ENCODE results near the gene DGCR6L. TPM values are rescaled to one million over a fixed set of nuclear protein-coding genes. Genes with fewer than 3 reads are reported as not detected.

The DGCR6L gene
- 66.7 TPM for polyA plus RNA-seq (2012; ENCODE audit: insufficient read length, low read depth)

- TF ChIP-seq SIN3A (IDR thresholded peaks at IDR 0.05; ENCODE audit: borderline replicate concordance, insufficient read depth, low read length) (no peak), POLR2AphosphoS5 (IDR thresholded peaks at IDR 0.05; ENCODE audit: low read depth, low read length) (peak; percentile 77), TAF1 (IDR thresholded peaks at IDR 0.05; ENCODE audit: borderline replicate concordance, insufficient read depth, low read length) (peak; percentile 39; the same call in 1 of the 2 replicates), REST (IDR thresholded peaks at IDR 0.05; ENCODE audit: insufficient read depth in 1 of 2, low read depth in 2 of 2, low read length in 2 of 2) (0 out of 4 replicates have a peak, but pooled peaks of 1 of the 2 experiments have one; percentile 29), FOXP2 (optimal IDR thresholded peaks at IDR 0.05; ENCODE audit: borderline replicate concordance, extremely low read depth, extremely low read length, insufficient read depth) (no peak)
Observed at GRCh38 chr22:20319745-20320658, at the start of gene DGCR6L. DGCR6L (minus strand) TSS chr22:20320060; CDS start chr22:20319988, 72 bp downstream.

- no peak for TF ChIP-seq SIN3A (IDR thresholded peaks at IDR 0.05; ENCODE audit: borderline replicate concordance, insufficient read depth, low read length)
- no peak for TF ChIP-seq POLR2AphosphoS5 (IDR thresholded peaks at IDR 0.05; ENCODE audit: low read depth, low read length)
- TF ChIP-seq TAF1 (IDR thresholded peaks at IDR 0.05; ENCODE audit: borderline replicate concordance, insufficient read depth, low read length): no peak
- no peak for TF ChIP-seq FOXP2 (optimal IDR thresholded peaks at IDR 0.05; ENCODE audit: borderline replicate concordance, extremely low read depth, extremely low read length, insufficient read depth)
- TF ChIP-seq REST (IDR thresholded peaks at IDR 0.05; ENCODE audit: insufficient read depth in 1 of 2, low read depth in 2 of 2, low read length in 2 of 2): no peak
Observed at GRCh38 chr22:20354238-20354975, 34.5 kb upstream of the DGCR6L start.

GRCh38 chr22:20324139-20324516 is 4.3 kb upstream of the DGCR6L start:
- TF ChIP-seq FOXP2 (optimal IDR thresholded peaks at IDR 0.05; ENCODE audit: borderline replicate concordance, extremely low read depth, extremely low read length, insufficient read depth): no peak

- TF ChIP-seq SIN3A (IDR thresholded peaks at IDR 0.05; ENCODE audit: borderline replicate concordance, insufficient read depth, low read length) (no peak), FOXP2 (optimal IDR thresholded peaks at IDR 0.05; ENCODE audit: borderline replicate concordance, extremely low read depth, extremely low read length, insufficient read depth) (no peak), POLR2AphosphoS5 (IDR thresholded peaks at IDR 0.05; ENCODE audit: low read depth, low read length) (no peak), TAF1 (IDR thresholded peaks at IDR 0.05; ENCODE audit: borderline replicate concordance, insufficient read depth, low read length) (no peak), REST (IDR thresholded peaks at IDR 0.05; ENCODE audit: insufficient read depth in 1 of 2, low read depth in 2 of 2, low read length in 2 of 2) (no peak)
Observed at GRCh38 chr22:20319041-20319744, 667 bp downstream of the DGCR6L start.

- TF ChIP-seq REST (IDR thresholded peaks at IDR 0.05; ENCODE audit: insufficient read depth in 1 of 2, low read depth in 2 of 2, low read length in 2 of 2): no peak
- no peak for TF ChIP-seq TAF1 (IDR thresholded peaks at IDR 0.05; ENCODE audit: borderline replicate concordance, insufficient read depth, low read length)
- TF ChIP-seq SIN3A (IDR thresholded peaks at IDR 0.05; ENCODE audit: borderline replicate concordance, insufficient read depth, low read length): no peak
- TF ChIP-seq POLR2AphosphoS5 (IDR thresholded peaks at IDR 0.05; ENCODE audit: low read depth, low read length): no peak
- no peak for TF ChIP-seq FOXP2 (optimal IDR thresholded peaks at IDR 0.05; ENCODE audit: borderline replicate concordance, extremely low read depth, extremely low read length, insufficient read depth)
Observed at GRCh38 chr22:20316844-20317401, 2.9 kb downstream of the DGCR6L start.
